Measurements from ENCODE around the gene PKD1L1. TPM values are rescaled to one million over a fixed set of nuclear protein-coding genes. Genes with fewer than 3 reads are reported as not detected.

Gene PKD1L1
- total RNA-seq, 4 donors from 2014 or later: 0.06 to 0.19 (median 0.13) TPM; not detected in 1

GRCh38 chr7:47739301-47739875, 208.9 kb downstream of the PKD1L1 start:
- H3K27ac ChIP-seq: no peak overlapping the region
- H3K4me1 ChIP-seq: no peaks in the 10 kb centered on the region
- H3K9me3 ChIP-seq: no peaks in the 10 kb centered on the region
- DNase-seq: no peak
- H3K36me3 ChIP-seq: no peaks in the 10 kb centered on the region
- TF ChIP-seq CTCF (IDR thresholded peaks at IDR 0.05) (no peak), POLR2A (IDR thresholded peaks at IDR 0.05) (no peak)
- no peak overlapping the region for H3K4me3 ChIP-seq
- WGBS, 2 donors: 92 to 93% methylated on average over 6 to 7 of the region's 9 CpGs
- peaks cover 0 to 26% (median 0%) of the 10 kb centered on the region in 4 donors for H3K27me3 ChIP-seq
- intact Hi-C loops (cut with DNase I): no loop called here

GRCh38 chr7:47738563-47739166, 209.6 kb downstream of the PKD1L1 start:
- no peak for DNase-seq
- 70 to 71% methylated on average over 5 to 6 of the region's 6 CpGs for WGBS, 2 donors
- Histone ChIP-seq H3K36me3 (no peaks in the 10 kb centered on the region), H3K4me1 (no peaks in the 10 kb centered on the region), H3K27ac (no peak overlapping the region), H3K4me3 (no peak overlapping the region), H3K27me3 (peaks cover 0 to 24% (median 0%) of the 10 kb centered on the region in 4 donors), H3K9me3 (no peaks in the 10 kb centered on the region)
- intact Hi-C loops (cut with DNase I): no loop called here
- TF ChIP-seq CTCF (IDR thresholded peaks at IDR 0.05) (no peak), POLR2A (IDR thresholded peaks at IDR 0.05) (no peak)

DNA sequence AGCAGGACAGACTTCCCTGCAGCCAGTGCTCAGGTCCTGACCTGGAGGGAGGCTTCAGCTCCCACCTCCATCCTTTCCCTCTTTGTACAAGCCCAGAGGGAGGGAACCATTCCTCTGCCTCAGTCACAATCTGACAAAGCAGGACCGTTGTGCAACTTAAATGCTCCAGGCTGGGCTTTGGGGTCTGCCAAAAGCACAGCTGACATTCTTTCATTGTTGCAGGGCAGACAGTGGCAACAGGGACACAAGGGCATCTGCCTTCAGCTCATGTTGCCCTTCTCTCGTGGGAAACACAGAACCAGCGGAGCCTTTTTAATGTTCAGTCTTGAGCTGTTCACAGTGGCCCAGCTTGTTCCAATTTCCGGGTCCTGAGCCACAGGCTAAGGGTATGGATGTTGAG, 210.7 kb downstream of the PKD1L1 start:
- no peak for DNase-seq
- Histone ChIP-seq H3K9me3 (no peaks in the 10 kb centered on the region), H3K27me3 (peaks cover 0 to 29% (median 0%) of the 10 kb centered on the region in 4 donors), H3K4me1 (no peaks in the 10 kb centered on the region), H3K27ac (no peak overlapping the region), H3K4me3 (no peak overlapping the region), H3K36me3 (no peaks in the 10 kb centered on the region)
- whole genome bisulfite sequencing, 2 donors: 82 to 83% methylated on average over 1 to 4 of the region's 4 CpGs
- intact Hi-C loops (cut with DNase I): no loop called here
- TF ChIP-seq POLR2A (IDR thresholded peaks at IDR 0.05) (no peak), CTCF (IDR thresholded peaks at IDR 0.05) (no peak)

- H3K36me3 ChIP-seq: no peaks in the 10 kb centered on the region
- no peak overlapping the region for H3K4me3 ChIP-seq
- WGBS, 2 donors: 91 to 93% methylated on average over 6 of the region's 6 CpGs
- no peak overlapping the region for H3K27ac ChIP-seq
- DNase-seq: no peak
- peaks cover 0 to 26% (median 0%) of the 10 kb centered on the region in 4 donors for H3K27me3 ChIP-seq
- H3K9me3 ChIP-seq: no peaks in the 10 kb centered on the region
- TF ChIP-seq POLR2A (IDR thresholded peaks at IDR 0.05) (no peak), CTCF (IDR thresholded peaks at IDR 0.05) (no peak)
- no peaks in the 10 kb centered on the region for H3K4me1 ChIP-seq
- intact Hi-C loops (cut with DNase I): no loop called here
These were observed 212.6 kb downstream of the PKD1L1 start for GRCh38 chr7:47735431-47736345.

DNA sequence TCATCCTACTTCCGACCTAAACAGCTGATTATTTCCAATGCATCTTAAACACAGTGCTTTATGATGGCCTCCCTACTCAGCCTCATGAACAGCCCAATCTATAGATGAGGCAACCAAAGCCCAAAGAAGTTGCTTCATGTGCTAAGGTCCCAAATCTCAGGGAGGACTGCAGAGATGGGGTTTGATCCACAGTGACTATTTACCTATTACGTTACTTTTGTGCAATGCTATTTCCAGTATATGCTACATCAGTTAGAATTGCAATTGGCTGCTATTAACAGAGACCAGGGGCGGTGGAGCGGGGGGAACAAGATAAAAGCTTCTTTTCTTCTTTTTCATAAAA, 213.3 kb downstream of the PKD1L1 start:
- DNase-seq: no peak
- Histone ChIP-seq H3K4me3 (no peak overlapping the region), H3K27ac (no peak overlapping the region), H3K4me1 (no peaks in the 10 kb centered on the region), H3K27me3 (peaks cover 0 to 26% (median 0%) of the 10 kb centered on the region in 4 donors), H3K36me3 (no peaks in the 10 kb centered on the region), H3K9me3 (no peaks in the 10 kb centered on the region)
- intact Hi-C loops (cut with DNase I): no loop called here
- TF ChIP-seq CTCF (IDR thresholded peaks at IDR 0.05) (no peak), POLR2A (IDR thresholded peaks at IDR 0.05) (no peak)
- 85 to 93% methylated on average over 4 of the region's 4 CpGs for whole genome bisulfite sequencing, 2 donors
